Central memory CD8-positive, alpha-beta T cell (primary cell): Measurements from ENCODE around the gene DRC7.

Experiments used
- ATAC-seq: fragments of 150-1000 bp; cut with Tn5 transposase; replicated peaks from 2 replicates; pipeline ENCODE4 v1.10.0; 2022; ENCODE audit warnings: mild to moderate bottlenecking, moderate FRiP score, moderate number of reproducible peaks; ENCODE audit not compliant: poor library complexity, severe bottlenecking; ENCODE audit errors: extremely low read depth
- DNase-seq, 2 donors: peaks; one replicate each; pipeline ENCODE4 v3.0.0; 2021; ENCODE audit warnings: low spot score in 2 of 2
- H3K27ac Mint-ChIP-seq: one replicate; pipeline ENCODE4 v1.8.0; 2022; ENCODE audit warnings: low read depth, mild to moderate bottlenecking, moderate library complexity, mixed read lengths
- H3K27me3 Mint-ChIP-seq: one replicate; pipeline ENCODE4 v1.8.0; 2022; ENCODE audit warnings: mixed read lengths
- H3K36me3 Mint-ChIP-seq: one replicate; pipeline ENCODE4 v1.8.0; 2022; ENCODE audit warnings: mild to moderate bottlenecking, moderate library complexity, mixed read lengths; ENCODE audit not compliant: insufficient read depth
- H3K4me1 Mint-ChIP-seq: one replicate; pipeline ENCODE4 v1.8.0; 2022; ENCODE audit warnings: mixed read lengths
- H3K4me3 Mint-ChIP-seq: one replicate; pipeline ENCODE4 v1.8.0; 2022; ENCODE audit warnings: mild to moderate bottlenecking, moderate library complexity, mixed read lengths
- H3K9me3 Mint-ChIP-seq: one replicate; pipeline ENCODE4 v1.8.0; 2022; ENCODE audit warnings: mixed read lengths

The DRC7 gene

GRCh38 chr16:57751539-57752202, 57.1 kb downstream of the DRC7 start:
- H3K4me1 Mint-ChIP-seq: peaks cover 6% of the 10 kb centered on the region

GRCh38 chr16:57752203-57752580, 57.6 kb downstream of the DRC7 start:
- no peak for ATAC-seq

More at GRCh38 chr16:57751539-57752202, 57.1 kb downstream of the DRC7 start:
- DNase-seq (no peak), ATAC-seq (no peak)
- H3K36me3 Mint-ChIP-seq: peaks cover 4% of the 10 kb centered on the region
- H3K9me3 Mint-ChIP-seq: no peaks in the 10 kb centered on the region
- peak overlapping the region; percentile 35 for H3K27ac Mint-ChIP-seq
- no peak overlapping the region for H3K4me3 Mint-ChIP-seq
- no peaks in the 10 kb centered on the region for H3K27me3 Mint-ChIP-seq

GRCh38 chr16:57752581-57753447, 58.2 kb downstream of the DRC7 start:
- no peaks in the 10 kb centered on the region for H3K9me3 Mint-ChIP-seq
- H3K27me3 Mint-ChIP-seq: no peaks in the 10 kb centered on the region
- H3K4me3 Mint-ChIP-seq: no peak overlapping the region
- DNase-seq: no peak
- H3K27ac Mint-ChIP-seq: no peak overlapping the region
- H3K36me3 Mint-ChIP-seq: peaks cover 4% of the 10 kb centered on the region
- peaks cover 6% of the 10 kb centered on the region for H3K4me1 Mint-ChIP-seq
- no peak for ATAC-seq

More at GRCh38 chr16:57752203-57752580, 57.6 kb downstream of the DRC7 start:
- Mint-ChIP-seq H3K9me3 (no peaks in the 10 kb centered on the region), H3K27ac (no peak overlapping the region), H3K36me3 (peaks cover 4% of the 10 kb centered on the region), H3K4me3 (no peak overlapping the region), H3K27me3 (no peaks in the 10 kb centered on the region), H3K4me1 (peaks cover 6% of the 10 kb centered on the region)
- DNase-seq: no peak

GRCh38 chr16:57753448-57754353, 59.1 kb downstream of the DRC7 start:
- ATAC-seq: no peak
- Mint-ChIP-seq H3K36me3 (peaks cover 4% of the 10 kb centered on the region), H3K27me3 (no peaks in the 10 kb centered on the region), H3K27ac (peak overlapping the region; percentile 84), H3K9me3 (no peaks in the 10 kb centered on the region), H3K4me1 (peaks cover 6% of the 10 kb centered on the region), H3K4me3 (no peak overlapping the region)
- DNase-seq: no peak

- ATAC-seq (no peak), DNase-seq (no peak)
- H3K9me3 Mint-ChIP-seq: no peaks in the 10 kb centered on the region
- H3K36me3 Mint-ChIP-seq: peaks cover 4% of the 10 kb centered on the region
- peak overlapping the region; percentile 84 for H3K27ac Mint-ChIP-seq
- H3K4me1 Mint-ChIP-seq: peaks cover 6% of the 10 kb centered on the region
- no peaks in the 10 kb centered on the region for H3K27me3 Mint-ChIP-seq
- no peak overlapping the region for H3K4me3 Mint-ChIP-seq
Observed at GRCh38 chr16:57754354-57755060, 59.9 kb downstream of the DRC7 start.

- no peaks in the 10 kb centered on the region for H3K27me3 Mint-ChIP-seq
- no peak overlapping the region for H3K4me3 Mint-ChIP-seq
- H3K4me1 Mint-ChIP-seq: peaks cover under 1% of the 10 kb centered on the region
- DNase-seq (no peak), ATAC-seq (no peak)
- H3K27ac Mint-ChIP-seq: no peak overlapping the region
- H3K36me3 Mint-ChIP-seq: peaks cover 3% of the 10 kb centered on the region
- no peaks in the 10 kb centered on the region for H3K9me3 Mint-ChIP-seq
Observed at GRCh38 chr16:57755061-57755684, 60.6 kb downstream of the DRC7 start.

GRCh38 chr16:57755726-57756423, 61.3 kb downstream of the DRC7 start:
- Mint-ChIP-seq H3K4me3 (no peak overlapping the region), H3K36me3 (peaks cover 3% of the 10 kb centered on the region), H3K27me3 (no peaks in the 10 kb centered on the region), H3K9me3 (no peaks in the 10 kb centered on the region), H3K27ac (peak overlapping the region; percentile 25), H3K4me1 (no peaks in the 10 kb centered on the region)
- ATAC-seq (no peak), DNase-seq (no peak)

- Mint-ChIP-seq H3K4me1 (no peaks in the 10 kb centered on the region), H3K27me3 (no peaks in the 10 kb centered on the region), H3K27ac (peak overlapping the region; percentile 25), H3K4me3 (no peak overlapping the region), H3K36me3 (no peaks in the 10 kb centered on the region), H3K9me3 (no peaks in the 10 kb centered on the region)
- DNase-seq: no peak
- no peak for ATAC-seq
Observed at GRCh38 chr16:57756424-57757325, 62.1 kb downstream of the DRC7 start.

- Mint-ChIP-seq H3K36me3 (no peaks in the 10 kb centered on the region), H3K4me1 (no peaks in the 10 kb centered on the region), H3K27ac (no peak overlapping the region), H3K4me3 (no peak overlapping the region), H3K9me3 (no peaks in the 10 kb centered on the region), H3K27me3 (no peaks in the 10 kb centered on the region)
- peak; percentile 85 to 95 for DNase-seq
- peak; percentile 97 for ATAC-seq
Observed at GRCh38 chr16:57757326-57757786, 62.8 kb downstream of the DRC7 start.

- Mint-ChIP-seq H3K36me3 (no peaks in the 10 kb centered on the region), H3K4me3 (no peak overlapping the region), H3K9me3 (no peaks in the 10 kb centered on the region), H3K27me3 (no peaks in the 10 kb centered on the region), H3K4me1 (no peaks in the 10 kb centered on the region), H3K27ac (no peak overlapping the region)
- ATAC-seq: no peak
- DNase-seq: no peak
Observed at GRCh38 chr16:57757883-57758282, 63.3 kb downstream of the DRC7 start.
